Liver (tissue), 9 donors: ENCODE data around the gene MED25. TPM values are rescaled to one million over a fixed set of nuclear protein-coding genes. Genes with fewer than 3 reads are reported as not detected.

Experiments
- DNase-seq: peaks from one replicate; pipeline ENCODE4 v3.0.0-alpha.2; 2017; ENCODE audit warnings: low spot score
- H3K27ac ChIP-seq, 2 donors: one replicate each; pipeline ENCODE4 v1.7.0; 2013; ENCODE audit warnings: inconsistent platforms in 2 of 2, low read length in 2 of 2, control low read depth in 1 of 2, low read depth in 1 of 2, mild to moderate bottlenecking in 1 of 2
- H3K27me3 ChIP-seq, 4 donors: one replicate each; pipeline versions ENCODE4 v1.6.1 to v1.7.0; 2013; ENCODE audit warnings: low read length in 3 of 4, inconsistent platforms in 1 of 4, mild to moderate bottlenecking in 1 of 4, moderate library complexity in 1 of 4; ENCODE audit not compliant: control insufficient read depth in 4 of 4, insufficient read depth in 4 of 4
- H3K36me3 ChIP-seq, 4 donors: one replicate each; pipeline versions ENCODE4 v1.6.1 to v1.7.0; 2013; ENCODE audit warnings: low read length in 3 of 4, mild to moderate bottlenecking in 3 of 4, low read depth in 1 of 4, moderate library complexity in 1 of 4; ENCODE audit not compliant: control insufficient read depth in 4 of 4, insufficient read depth in 3 of 4
- H3K4me1 ChIP-seq, 4 donors: one replicate each; pipeline versions ENCODE4 v1.6.1 to v1.7.0; 2013; ENCODE audit warnings: low read length in 3 of 4, mild to moderate bottlenecking in 3 of 4, moderate library complexity in 1 of 4; ENCODE audit not compliant: control insufficient read depth in 4 of 4, insufficient read depth in 4 of 4
- H3K4me3 ChIP-seq, 3 donors: one replicate each; pipeline versions ENCODE4 v1.6.1 to v1.7.0; 2013; ENCODE audit warnings: low read length in 3 of 3, control low read depth in 1 of 3, low read depth in 1 of 3, mild to moderate bottlenecking in 1 of 3
- H3K9ac ChIP-seq, 2 donors: one replicate each; pipeline ENCODE4 v1.7.0; 2013; ENCODE audit warnings: low read length in 2 of 2, mild to moderate bottlenecking in 2 of 2, moderate library complexity in 2 of 2, control low read depth in 1 of 2, low read depth in 1 of 2
- H3K9me3 ChIP-seq, 4 donors: one replicate each; pipeline versions ENCODE4 v1.6.1 to v1.7.0; 2013; ENCODE audit warnings: low read length in 3 of 4; ENCODE audit not compliant: control insufficient read depth in 4 of 4
- CTCF ChIP-seq: fragments of 150-350 bp; IDR thresholded peaks from 2 replicates; pipeline ENCODE4 v1.5.1; 2017; ENCODE audit warnings: improper control_type of control experiment, low read depth, low read length; ENCODE audit not compliant: missing input control
- EGR1 ChIP-seq, 2 donors: IDR thresholded peaks; 2 replicates each; pipeline ENCODE4 v1.6.1; 2016 to 2018; ENCODE audit warnings: antibody characterized with exemption in 2 of 2, low read depth in 2 of 2
- FOXA1 ChIP-seq: IDR thresholded peaks from 2 replicates; pipeline ENCODE4 v1.6.1; 2016; ENCODE audit warnings: antibody characterized with exemption
- FOXA2 ChIP-seq: IDR thresholded peaks from 2 replicates; pipeline ENCODE4 v1.6.1; 2016; ENCODE audit warnings: antibody characterized with exemption
- GABPA ChIP-seq, 2 donors: IDR thresholded peaks in 1 of 2; conservative IDR thresholded peaks in 1 of 2; 2 replicates each; pipeline ENCODE4 v1.6.1; 2016; ENCODE audit warnings: antibody characterized with exemption in 2 of 2, mild to moderate bottlenecking in 1 of 2, moderate library complexity in 1 of 2
- HNF4A ChIP-seq, 2 donors: conservative IDR thresholded peaks; 2 replicates each; pipeline ENCODE4 v1.6.1; 2016; ENCODE audit warnings: antibody characterized with exemption in 2 of 2, mild to moderate bottlenecking in 2 of 2
- HNF4G ChIP-seq: IDR thresholded peaks from 2 replicates; pipeline ENCODE4 v1.6.1; 2016; ENCODE audit warnings: antibody characterized with exemption
- JUND ChIP-seq, 2 donors: IDR thresholded peaks; 2 replicates each; pipeline ENCODE4 v1.6.1; 2016; ENCODE audit warnings: antibody characterized with exemption in 2 of 2
- NR2F2 ChIP-seq: IDR thresholded peaks from 2 replicates; pipeline ENCODE4 v1.6.1; 2016; ENCODE audit warnings: antibody characterized with exemption
- RAD21 ChIP-seq, 2 donors: IDR thresholded peaks; 2 replicates each; pipeline ENCODE4 v1.6.1; 2016; ENCODE audit warnings: antibody characterized with exemption in 2 of 2, mild to moderate bottlenecking in 2 of 2
- REST ChIP-seq: IDR thresholded peaks from 2 replicates; pipeline ENCODE4 v1.6.1; 2016; ENCODE audit warnings: antibody characterized with exemption, mild to moderate bottlenecking
- RXRA ChIP-seq, 2 donors: IDR thresholded peaks; 2 replicates each; pipeline ENCODE4 v1.6.1; 2017 to 2018; ENCODE audit warnings: antibody characterized with exemption in 2 of 2, mild to moderate bottlenecking in 1 of 2
- SP1 ChIP-seq: IDR thresholded peaks from 2 replicates; pipeline ENCODE4 v1.6.1; 2018; ENCODE audit warnings: antibody characterized with exemption, mild to moderate bottlenecking
- TAF1 ChIP-seq: conservative IDR thresholded peaks from 2 replicates; pipeline ENCODE4 v1.6.1; 2016; ENCODE audit warnings: antibody characterized with exemption, mild to moderate bottlenecking
- YY1 ChIP-seq: IDR thresholded peaks from 2 replicates; pipeline ENCODE4 v1.6.1; 2016; ENCODE audit warnings: antibody characterized with exemption, mild to moderate bottlenecking
- WGBS: extraction: QIAGEN DNeasy Blood & Tissue Kit; methylation state at CpG from one replicate; pipeline ENCODE4 v1.1.7; 2013; 5-methylcytosine and 5-hydroxymethylcytosine counted together
- polyA plus RNA-seq, 2 donors: library from polyadenylated mRNA; stranded (reverse) in 1 of 2; unstranded in 1 of 2; fragments of 200-250 nt in 1 of 2; fragments of >200 nt in 1 of 2; fragmentation: Nextera tagmentation in 1 of 2; extraction: Ambion mirVana in 1 of 2; gene quantifications; one replicate each; pipeline versions ENCODE4 v1.2.1 to v1.2.3, GENCODE V29; 2013 to 2015
- total RNA-seq, 2 donors: library from RNA; depleted of rRNA; stranded (reverse); fragments of >200 nt; gene quantifications; one replicate each; pipeline ENCODE4 v1.2.3, GENCODE V29; 2014
- TF ChIP-seq, protein P1 (sequence below): IDR thresholded peaks from 2 replicates; pipeline ENCODE4 v1.6.1; 2016; ENCODE audit warnings: antibody characterized with exemption
- TF ChIP-seq, protein P2 (sequence below): IDR thresholded peaks from 2 replicates; pipeline ENCODE4 v1.6.1; 2016; ENCODE audit warnings: antibody characterized with exemption
- donor health status: healthy.
- donor health status: healthy.
- donor health status: healthy.
- donor health status: healthy.
- donor health status: healthy.

MED25 gene
- total and polyA plus RNA-seq, 4 donors = 4.7 to 24.1 (median 9.6) TPM

DNA sequence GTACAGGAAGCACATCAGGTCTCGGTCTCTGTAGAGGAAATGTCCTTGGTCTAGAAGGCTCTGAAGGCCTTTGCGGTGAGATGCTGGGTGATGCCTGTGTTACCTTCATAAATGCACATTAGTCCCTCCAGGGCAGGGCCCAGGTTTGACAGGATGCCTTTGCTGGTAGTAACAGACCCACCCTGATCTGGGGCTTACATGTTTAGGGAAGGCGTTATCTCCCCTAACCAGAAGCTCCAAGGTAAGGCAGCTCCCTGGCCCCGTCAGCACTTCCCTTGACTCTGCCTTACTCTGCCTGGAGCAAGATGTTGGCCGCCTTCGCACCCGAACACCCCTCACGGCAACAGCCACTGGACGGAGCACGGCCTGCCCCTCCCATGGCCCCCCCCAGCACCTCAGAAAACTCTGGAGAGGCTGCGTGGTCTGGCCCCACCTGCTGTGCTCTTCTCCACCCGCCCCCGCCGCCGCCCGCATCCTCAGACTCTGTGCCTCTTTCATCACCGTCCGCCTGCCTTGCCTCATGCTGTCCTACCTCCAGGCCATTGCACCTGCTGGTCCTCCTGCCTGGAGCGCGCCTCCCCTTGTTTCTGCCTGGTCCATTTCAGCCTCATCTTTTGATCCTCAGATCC is 42.2 kb upstream of the MED25 start:
- H3K27ac ChIP-seq = no peak overlapping the region
- 96% methylated on average over 20 of the region's 20 CpGs for WGBS
- no peak overlapping the region for H3K4me3 ChIP-seq
- H3K9ac ChIP-seq = no peak overlapping the region
- H3K9me3 ChIP-seq = no peaks in the 10 kb centered on the region
- peak; percentile 80 for DNase-seq
- peaks cover 0 to 3% (median 0%) of the 10 kb centered on the region in 4 donors for H3K36me3 ChIP-seq
- TF ChIP-seq TAF1 = no peak
- no peak for TF ChIP-seq FOXA1
- TF ChIP-seq HNF4A (conservative IDR thresholded peaks at IDR 0.05) = no peak
- TF ChIP-seq, protein P1, sequence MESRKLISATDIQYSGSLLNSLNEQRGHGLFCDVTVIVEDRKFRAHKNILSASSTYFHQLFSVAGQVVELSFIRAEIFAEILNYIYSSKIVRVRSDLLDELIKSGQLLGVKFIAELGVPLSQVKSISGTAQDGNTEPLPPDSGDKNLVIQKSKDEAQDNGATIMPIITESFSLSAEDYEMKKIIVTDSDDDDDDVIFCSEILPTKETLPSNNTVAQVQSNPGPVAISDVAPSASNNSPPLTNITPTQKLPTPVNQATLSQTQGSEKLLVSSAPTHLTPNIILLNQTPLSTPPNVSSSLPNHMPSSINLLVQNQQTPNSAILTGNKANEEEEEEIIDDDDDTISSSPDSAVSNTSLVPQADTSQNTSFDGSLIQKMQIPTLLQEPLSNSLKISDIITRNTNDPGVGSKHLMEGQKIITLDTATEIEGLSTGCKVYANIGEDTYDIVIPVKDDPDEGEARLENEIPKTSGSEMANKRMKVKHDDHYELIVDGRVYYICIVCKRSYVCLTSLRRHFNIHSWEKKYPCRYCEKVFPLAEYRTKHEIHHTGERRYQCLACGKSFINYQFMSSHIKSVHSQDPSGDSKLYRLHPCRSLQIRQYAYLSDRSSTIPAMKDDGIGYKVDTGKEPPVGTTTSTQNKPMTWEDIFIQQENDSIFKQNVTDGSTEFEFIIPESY = no peak
- no peak for TF ChIP-seq SP1
- no peak for TF ChIP-seq JUND (IDR thresholded peaks at IDR 0.05)
- no peak for TF ChIP-seq YY1
- TF ChIP-seq, protein P2, sequence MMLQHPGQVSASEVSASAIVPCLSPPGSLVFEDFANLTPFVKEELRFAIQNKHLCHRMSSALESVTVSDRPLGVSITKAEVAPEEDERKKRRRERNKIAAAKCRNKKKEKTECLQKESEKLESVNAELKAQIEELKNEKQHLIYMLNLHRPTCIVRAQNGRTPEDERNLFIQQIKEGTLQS = no peak
- no peak for TF ChIP-seq RXRA (IDR thresholded peaks at IDR 0.05)
- TF ChIP-seq RAD21 (IDR thresholded peaks at IDR 0.05) = no peak
- TF ChIP-seq CTCF = no peak
- no peak for TF ChIP-seq GABPA (IDR thresholded peaks at IDR 0.05 in 1 of 2, conservative IDR thresholded peaks at IDR 0.05 in 1 of 2)
- TF ChIP-seq REST = no peak
- TF ChIP-seq FOXA2 = no peak
- no peak for TF ChIP-seq HNF4G
- TF ChIP-seq EGR1 (IDR thresholded peaks at IDR 0.05; ENCODE audit: low read depth in 2 of 2) = no peak
- TF ChIP-seq NR2F2 = no peak
- no peaks in the 10 kb centered on the region for H3K27me3 ChIP-seq
- H3K4me1 ChIP-seq = peaks cover 0 to 6% (median 2%) of the 10 kb centered on the region in 4 donors
